Coronary artery (tissue), 2 donors: ENCODE results near the gene ATG16L2.

Source experiments
- DNase-seq: peaks from one replicate; pipeline ENCODE4 v3.0.0-alpha.2; 2017; ENCODE audit warnings: low spot score
- H3K27ac ChIP-seq, 2 donors: fragments of 200-600 bp; sonication (generic); one replicate each; pipeline ENCODE4 v1.5.1; 2016 to 2019
- H3K4me3 ChIP-seq: fragments of 200-600 bp; sonication (generic); 2 replicates; pipeline ENCODE4 v1.5.1; 2016; ENCODE audit warnings: mild to moderate bottlenecking, moderate library complexity
- TF ChIP-seq, protein P1 (sequence below): fragments of 200-600 bp; sonication (generic); IDR thresholded peaks from one replicate; pipeline ENCODE4 v1.5.1; 2019; ENCODE audit warnings: antibody characterized with exemption

ATG16L2 gene, protein sequence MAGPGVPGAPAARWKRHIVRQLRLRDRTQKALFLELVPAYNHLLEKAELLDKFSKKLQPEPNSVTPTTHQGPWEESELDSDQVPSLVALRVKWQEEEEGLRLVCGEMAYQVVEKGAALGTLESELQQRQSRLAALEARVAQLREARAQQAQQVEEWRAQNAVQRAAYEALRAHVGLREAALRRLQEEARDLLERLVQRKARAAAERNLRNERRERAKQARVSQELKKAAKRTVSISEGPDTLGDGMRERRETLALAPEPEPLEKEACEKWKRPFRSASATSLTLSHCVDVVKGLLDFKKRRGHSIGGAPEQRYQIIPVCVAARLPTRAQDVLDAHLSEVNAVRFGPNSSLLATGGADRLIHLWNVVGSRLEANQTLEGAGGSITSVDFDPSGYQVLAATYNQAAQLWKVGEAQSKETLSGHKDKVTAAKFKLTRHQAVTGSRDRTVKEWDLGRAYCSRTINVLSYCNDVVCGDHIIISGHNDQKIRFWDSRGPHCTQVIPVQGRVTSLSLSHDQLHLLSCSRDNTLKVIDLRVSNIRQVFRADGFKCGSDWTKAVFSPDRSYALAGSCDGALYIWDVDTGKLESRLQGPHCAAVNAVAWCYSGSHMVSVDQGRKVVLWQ

DNA sequence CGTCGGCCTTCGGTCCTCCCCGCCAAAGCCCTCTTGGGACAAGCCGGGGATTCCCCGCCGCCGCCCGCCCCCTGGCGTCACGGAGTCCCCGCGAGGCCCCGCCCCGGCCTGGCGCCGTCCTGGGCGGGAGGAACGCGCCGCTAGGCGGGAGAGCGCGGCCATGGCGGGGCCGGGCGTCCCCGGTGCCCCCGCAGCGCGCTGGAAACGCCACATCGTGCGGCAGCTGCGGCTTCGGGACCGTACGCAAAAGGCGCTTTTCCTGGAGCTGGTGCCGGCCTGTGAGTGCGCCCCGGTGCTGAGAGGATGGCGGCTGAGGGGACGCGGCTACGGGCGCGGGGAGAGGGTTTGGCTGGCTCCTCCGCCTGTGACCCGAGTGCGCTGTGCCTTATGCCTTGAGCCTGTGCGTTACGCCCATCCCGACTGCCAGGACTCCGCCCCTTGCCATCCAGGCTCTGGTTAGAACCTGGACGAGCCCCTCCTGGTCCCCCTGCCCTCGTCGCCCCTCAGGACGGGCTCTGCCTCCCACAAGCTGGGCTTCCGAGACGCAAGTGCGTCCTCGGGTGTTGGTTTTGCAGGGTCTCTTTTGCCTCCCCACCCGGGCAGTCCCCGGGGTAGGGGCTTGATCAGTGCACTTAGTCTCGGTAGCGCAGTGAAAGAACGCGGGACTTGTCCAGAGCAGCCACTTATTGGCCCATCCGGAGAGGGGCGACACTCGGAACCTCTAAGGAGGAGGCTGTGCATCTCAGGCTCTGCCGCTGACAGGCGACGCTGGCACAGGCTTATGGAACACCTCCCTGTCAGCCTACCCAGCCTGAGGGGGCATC is at the start of gene ATG16L2:
TSS of gene ATG16L2 (plus strand) at position 126 of the 824 bp plus-strand sequence. CDS start at position 161, 35 bp downstream.
- DNase-seq = peak; percentile 85
- TF ChIP-seq, protein P1, sequence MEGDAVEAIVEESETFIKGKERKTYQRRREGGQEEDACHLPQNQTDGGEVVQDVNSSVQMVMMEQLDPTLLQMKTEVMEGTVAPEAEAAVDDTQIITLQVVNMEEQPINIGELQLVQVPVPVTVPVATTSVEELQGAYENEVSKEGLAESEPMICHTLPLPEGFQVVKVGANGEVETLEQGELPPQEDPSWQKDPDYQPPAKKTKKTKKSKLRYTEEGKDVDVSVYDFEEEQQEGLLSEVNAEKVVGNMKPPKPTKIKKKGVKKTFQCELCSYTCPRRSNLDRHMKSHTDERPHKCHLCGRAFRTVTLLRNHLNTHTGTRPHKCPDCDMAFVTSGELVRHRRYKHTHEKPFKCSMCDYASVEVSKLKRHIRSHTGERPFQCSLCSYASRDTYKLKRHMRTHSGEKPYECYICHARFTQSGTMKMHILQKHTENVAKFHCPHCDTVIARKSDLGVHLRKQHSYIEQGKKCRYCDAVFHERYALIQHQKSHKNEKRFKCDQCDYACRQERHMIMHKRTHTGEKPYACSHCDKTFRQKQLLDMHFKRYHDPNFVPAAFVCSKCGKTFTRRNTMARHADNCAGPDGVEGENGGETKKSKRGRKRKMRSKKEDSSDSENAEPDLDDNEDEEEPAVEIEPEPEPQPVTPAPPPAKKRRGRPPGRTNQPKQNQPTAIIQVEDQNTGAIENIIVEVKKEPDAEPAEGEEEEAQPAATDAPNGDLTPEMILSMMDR = no peak
- peak within 1 kb of the TSS; percentile 89 to 90 for H3K27ac ChIP-seq
- peak within 1 kb of the TSS; percentile 82 for H3K4me3 ChIP-seq

DNA sequence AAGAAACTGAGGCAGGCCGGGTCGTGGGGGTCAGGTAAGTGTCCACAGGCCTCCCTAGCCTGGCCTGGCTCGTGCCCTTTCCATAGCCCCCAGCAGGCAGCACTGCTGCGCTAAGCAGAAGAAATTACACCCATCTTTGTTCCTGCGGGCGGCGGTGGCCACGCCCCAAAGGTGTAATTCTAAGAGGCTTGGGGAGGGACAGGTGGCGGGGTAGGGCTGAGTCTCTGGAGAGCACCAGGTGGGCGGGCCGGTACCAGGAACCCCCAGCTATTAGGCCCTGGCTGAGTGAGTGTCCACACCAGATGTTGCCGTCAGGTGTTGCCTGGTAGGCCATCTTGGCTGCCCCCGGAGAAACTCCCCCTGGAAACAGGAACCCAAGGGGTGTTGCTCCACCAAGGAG is 49.7 kb upstream of the ATG16L2 start:
- H3K27ac ChIP-seq = no peak overlapping the region
- DNase-seq = no peak
- no peak overlapping the region for H3K4me3 ChIP-seq
- TF ChIP-seq, protein P1 = no peak

DNA sequence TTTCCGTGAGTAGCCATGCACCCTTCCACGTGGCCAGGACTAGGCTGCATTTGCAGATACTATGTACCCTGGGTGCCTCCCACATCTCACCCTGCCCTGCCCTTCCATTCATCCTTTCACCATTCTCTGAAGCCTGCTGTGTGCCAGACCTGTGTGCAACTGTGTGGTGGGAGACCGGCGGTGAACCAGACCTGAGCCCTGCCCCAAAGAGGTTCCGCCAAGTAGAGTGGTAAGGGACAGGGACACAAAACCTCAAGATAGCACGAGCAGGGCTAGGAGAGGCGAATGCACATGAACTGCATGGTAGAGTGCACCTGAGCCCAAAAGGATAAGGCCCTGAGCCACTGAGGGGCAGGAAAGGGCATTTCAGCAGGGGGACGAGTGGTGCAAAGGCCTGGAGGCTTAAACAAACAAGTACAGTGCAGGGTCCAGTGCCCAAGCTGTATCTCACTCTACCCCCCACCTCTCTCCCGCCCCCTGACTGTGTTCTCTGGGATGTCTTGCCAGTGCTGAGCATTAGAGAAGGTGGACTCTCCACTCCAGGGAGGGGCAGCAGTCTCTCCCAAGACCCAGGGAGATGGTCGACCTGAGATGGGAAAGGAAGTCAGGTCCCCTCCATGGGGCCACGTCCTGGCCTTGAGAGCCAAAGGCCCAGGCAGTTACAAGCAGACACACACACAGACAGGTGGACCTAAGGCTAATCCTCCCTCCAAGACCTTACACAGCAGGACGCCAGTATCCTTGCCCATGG is 47.9 kb upstream of the ATG16L2 start:
- TF ChIP-seq, protein P1 = no peak
- no peak for DNase-seq
- Histone ChIP-seq H3K27ac (no peak overlapping the region), H3K4me3 (no peak overlapping the region)

DNA sequence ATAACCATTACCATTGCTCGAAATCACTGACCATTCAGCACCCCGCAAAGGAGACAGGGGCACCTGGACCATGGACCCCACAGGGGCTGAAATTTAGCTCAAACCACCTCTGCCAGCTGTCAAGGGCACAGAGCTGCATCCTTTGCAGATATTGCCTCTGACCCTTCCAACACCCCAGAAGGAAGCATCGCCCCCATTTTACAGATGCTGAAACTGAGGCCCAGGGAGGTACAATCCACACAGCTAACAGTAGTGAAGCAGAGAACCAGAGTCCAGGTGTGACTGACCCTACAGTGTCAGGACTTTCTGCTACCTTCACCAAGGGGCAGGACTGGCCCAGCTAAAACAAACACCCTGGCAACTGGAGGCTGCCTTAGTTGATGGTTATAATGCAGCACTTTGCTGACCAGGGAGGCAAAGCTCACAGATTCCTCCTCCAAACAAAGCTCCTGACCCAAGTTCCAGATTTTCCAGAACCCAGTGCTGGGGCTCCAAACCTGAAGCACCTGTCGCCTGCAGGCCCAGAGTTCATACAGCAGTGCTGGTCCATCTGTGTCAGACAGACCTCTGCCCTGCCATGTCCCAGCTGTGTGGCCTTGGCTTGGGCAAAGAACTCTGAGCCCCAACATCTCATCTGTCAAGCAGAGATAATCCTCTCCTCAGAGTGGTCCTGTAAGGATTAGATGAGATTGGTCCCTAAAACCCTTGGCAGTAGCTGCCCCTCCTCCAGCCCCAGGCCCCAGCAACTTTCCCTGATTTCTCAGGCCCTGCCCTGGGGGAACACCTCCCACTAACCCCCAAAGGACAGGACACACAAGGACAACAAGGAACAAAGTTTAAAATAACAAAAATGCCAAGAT is 46.8 kb upstream of the ATG16L2 start:
- Histone ChIP-seq H3K27ac (no peak overlapping the region), H3K4me3 (no peak overlapping the region)
- TF ChIP-seq, protein P1 = no peak
- no peak for DNase-seq

DNA sequence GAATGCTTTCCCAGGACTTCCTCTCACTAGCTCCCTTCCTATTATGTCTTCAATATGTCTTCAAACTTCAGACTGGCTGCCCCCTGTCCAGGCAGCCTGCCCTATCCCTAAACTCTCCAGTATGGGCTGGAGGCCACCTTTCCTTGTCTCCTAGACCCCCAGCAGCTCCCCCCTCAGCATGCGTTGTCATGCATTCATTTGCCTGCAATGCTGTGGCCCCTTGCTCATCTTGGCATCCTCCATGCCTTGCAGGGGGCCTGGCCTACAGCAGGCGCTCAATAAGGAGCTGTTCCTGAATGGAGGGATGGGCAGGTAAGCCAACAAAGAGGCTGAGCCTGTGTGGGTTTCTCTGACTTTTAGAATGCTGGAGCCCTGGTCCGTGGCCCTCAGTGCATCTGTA is 45.6 kb upstream of the ATG16L2 start:
- TF ChIP-seq, protein P1 = no peak
- no peak overlapping the region for H3K27ac ChIP-seq
- DNase-seq = no peak
- no peak overlapping the region for H3K4me3 ChIP-seq

DNA sequence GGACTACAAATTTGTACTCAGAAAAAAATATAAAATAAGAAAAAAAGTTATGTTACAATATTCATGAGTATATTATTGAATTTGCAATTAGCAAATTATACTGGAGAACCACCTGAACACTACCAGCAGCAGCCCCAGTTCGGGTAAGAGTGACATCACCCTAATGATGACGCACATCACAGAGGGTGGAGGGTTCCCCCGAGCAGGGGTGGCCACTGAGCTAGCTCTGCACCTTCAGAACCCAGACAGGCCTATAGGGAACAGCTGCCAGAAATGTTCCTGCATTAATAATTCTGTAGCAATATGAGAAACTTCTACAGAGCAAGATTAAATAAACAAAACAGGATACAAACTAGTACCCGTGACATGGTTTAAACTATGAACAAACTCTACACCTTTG is 44.5 kb upstream of the ATG16L2 start:
- no peak for DNase-seq
- H3K4me3 ChIP-seq = no peak overlapping the region
- no peak overlapping the region for H3K27ac ChIP-seq
- TF ChIP-seq, protein P1 = no peak
